Peyer's patch (tissue), 4 donors: ENCODE measurements around the gene GSTA5. TPM values are rescaled to one million over a fixed set of nuclear protein-coding genes. Genes with fewer than 3 reads are reported as not detected.
"Not testable (repeated sequence)": the region's sequence is repeated elsewhere in the genome, so short reads cannot be mapped to it uniquely, and the experiment has no call there.

Experiments
- DNase-seq, 3 donors: peaks; one replicate each; pipeline ENCODE4 v3.0.0-alpha.2; 2017 to 2019
- H3K27ac ChIP-seq, 4 donors: fragments of 200-600 bp; sonication (generic); one replicate each; pipeline ENCODE4 v1.5.1; 2016 to 2019
- H3K27me3 ChIP-seq, 2 donors: fragments of 200-600 bp; sonication (generic); one replicate each; pipeline ENCODE4 v1.5.1; 2019
- H3K36me3 ChIP-seq, 3 donors: fragments of 200-600 bp; sonication (generic); one replicate each; pipeline ENCODE4 v1.5.1; 2016 to 2019
- H3K4me1 ChIP-seq, 4 donors: fragments of 200-600 bp; sonication (generic); one replicate each; pipeline ENCODE4 v1.5.1; 2016 to 2019
- H3K4me3 ChIP-seq, 4 donors: fragments of 200-600 bp; sonication (generic); 1 replicate in 3 of 4; 2 replicates in 1 of 4; pipeline ENCODE4 v1.5.1; 2016 to 2019; ENCODE audit warnings: mild to moderate bottlenecking in 1 of 4
- H3K9me3 ChIP-seq, 4 donors: fragments of 200-600 bp; sonication (generic); one replicate each; pipeline ENCODE4 v1.5.1; 2016 to 2019; ENCODE audit warnings: mild to moderate bottlenecking in 1 of 4
- POLR2A ChIP-seq, 2 donors: fragments of 450-650 bp; IDR thresholded peaks; one replicate each; pipeline ENCODE4 v1.5.1; 2017; ENCODE audit warnings: antibody characterized with exemption in 2 of 2, mild to moderate bottlenecking in 2 of 2, moderate library complexity in 2 of 2
- total RNA-seq, 4 donors: library from RNA; depleted of rRNA; stranded (reverse); fragments of >200 nt; gene quantifications; one replicate each; pipeline ENCODE4 v1.1.0, GENCODE V29; 2016
- TF ChIP-seq, protein P1 (sequence below), 6 experiments: fragments of 450-650 bp in 4 of 6; fragments of 200-600 bp in 2 of 6; sonication (generic) in 1 of 6; IDR thresholded peaks; one replicate each; pipeline ENCODE4 v1.5.1; 2017 to 2019; ENCODE audit warnings: antibody characterized with exemption in 6 of 6, mild to moderate bottlenecking in 3 of 6, moderate library complexity in 1 of 6

GSTA5 gene
- total RNA-seq, 4 donors from 2014 or later = not detected

DNA sequence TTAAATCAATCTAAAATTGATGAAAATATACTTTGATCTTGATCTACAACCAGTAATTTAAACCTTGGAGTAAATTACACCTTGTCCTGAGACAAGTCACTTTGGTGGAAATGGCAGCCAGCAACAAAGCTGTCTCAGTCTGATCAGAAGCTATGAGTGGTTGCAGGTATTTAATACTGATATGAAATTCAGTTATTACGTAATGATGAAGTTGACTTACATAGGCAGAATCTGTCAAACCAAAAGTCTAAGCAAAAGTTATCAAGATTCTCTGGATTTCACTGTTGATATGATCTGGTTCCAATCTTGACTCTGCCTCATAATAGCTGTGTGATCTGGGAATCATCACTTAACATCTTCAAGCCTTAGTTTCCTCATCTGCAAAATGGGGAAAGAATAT lies 27.6 kb upstream of the GSTA5 start:
- H3K36me3 ChIP-seq = no peaks in the 10 kb centered on the region
- no peaks in the 10 kb centered on the region for H3K27me3 ChIP-seq
- DNase-seq = no peak
- TF ChIP-seq, protein P1, sequence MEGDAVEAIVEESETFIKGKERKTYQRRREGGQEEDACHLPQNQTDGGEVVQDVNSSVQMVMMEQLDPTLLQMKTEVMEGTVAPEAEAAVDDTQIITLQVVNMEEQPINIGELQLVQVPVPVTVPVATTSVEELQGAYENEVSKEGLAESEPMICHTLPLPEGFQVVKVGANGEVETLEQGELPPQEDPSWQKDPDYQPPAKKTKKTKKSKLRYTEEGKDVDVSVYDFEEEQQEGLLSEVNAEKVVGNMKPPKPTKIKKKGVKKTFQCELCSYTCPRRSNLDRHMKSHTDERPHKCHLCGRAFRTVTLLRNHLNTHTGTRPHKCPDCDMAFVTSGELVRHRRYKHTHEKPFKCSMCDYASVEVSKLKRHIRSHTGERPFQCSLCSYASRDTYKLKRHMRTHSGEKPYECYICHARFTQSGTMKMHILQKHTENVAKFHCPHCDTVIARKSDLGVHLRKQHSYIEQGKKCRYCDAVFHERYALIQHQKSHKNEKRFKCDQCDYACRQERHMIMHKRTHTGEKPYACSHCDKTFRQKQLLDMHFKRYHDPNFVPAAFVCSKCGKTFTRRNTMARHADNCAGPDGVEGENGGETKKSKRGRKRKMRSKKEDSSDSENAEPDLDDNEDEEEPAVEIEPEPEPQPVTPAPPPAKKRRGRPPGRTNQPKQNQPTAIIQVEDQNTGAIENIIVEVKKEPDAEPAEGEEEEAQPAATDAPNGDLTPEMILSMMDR (IDR thresholded peaks at IDR 0.05) = no peak
- no peak for TF ChIP-seq POLR2A (IDR thresholded peaks at IDR 0.05)
- H3K27ac ChIP-seq = no peak overlapping the region
- H3K4me3 ChIP-seq = no peak overlapping the region
- H3K4me1 ChIP-seq = no peaks in the 10 kb centered on the region
- no peaks in the 10 kb centered on the region for H3K9me3 ChIP-seq

DNA sequence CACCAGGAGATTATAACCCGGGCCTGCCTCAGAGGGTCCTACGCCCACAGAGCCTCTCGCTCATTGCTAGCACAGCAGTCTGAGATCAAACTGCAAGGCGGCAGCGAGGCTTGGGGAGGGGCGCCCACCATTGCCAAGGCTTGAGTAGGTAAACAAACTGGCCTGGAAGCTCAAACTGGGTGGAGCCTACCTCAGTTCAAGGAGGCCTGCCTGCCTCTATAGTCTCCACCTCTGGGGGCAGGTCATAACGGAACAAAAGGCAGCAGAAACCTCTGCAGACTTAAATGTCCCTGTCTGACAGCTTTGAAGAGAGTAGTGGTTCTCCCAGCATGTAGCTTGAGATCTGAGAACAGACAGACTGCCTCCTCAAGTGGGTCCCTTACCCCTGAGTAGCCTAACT lies 20.5 kb upstream of the GSTA5 start:
- not testable (repeated sequence) for DNase-seq

DNA sequence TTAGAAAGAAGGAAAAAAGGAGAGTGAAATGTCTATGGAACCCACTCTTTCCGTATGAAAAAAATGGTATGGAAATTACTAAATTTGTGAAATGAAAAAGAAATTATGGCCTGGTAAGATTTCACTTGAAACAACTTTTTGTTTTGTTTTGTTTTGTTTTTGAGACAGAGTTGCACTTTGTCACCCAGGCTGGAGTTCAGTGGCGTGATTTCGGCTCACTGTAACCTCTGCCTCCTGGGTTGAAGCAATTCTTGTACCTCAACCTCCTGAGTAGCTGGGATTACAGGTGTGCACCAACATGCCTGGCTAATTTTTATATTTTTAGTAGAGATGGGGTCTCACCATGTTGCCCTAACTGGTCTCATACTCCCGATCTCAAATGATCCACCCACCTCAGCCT lies 17.8 kb upstream of the GSTA5 start:
- Histone ChIP-seq H3K27ac (no peak overlapping the region), H3K36me3 (no peaks in the 10 kb centered on the region), H3K9me3 (no peaks in the 10 kb centered on the region), H3K4me3 (no peak overlapping the region), H3K27me3 (no peaks in the 10 kb centered on the region), H3K4me1 (no peaks in the 10 kb centered on the region)
- DNase-seq = no peak
- no peak for TF ChIP-seq POLR2A (IDR thresholded peaks at IDR 0.05)
- TF ChIP-seq, protein P1 (IDR thresholded peaks at IDR 0.05) = no peak

More for the DNA sequence above, 20.5 kb upstream of the GSTA5 start:
- H3K9me3 ChIP-seq, H3K27ac ChIP-seq, H3K4me3 ChIP-seq, H3K4me1 ChIP-seq, H3K36me3 ChIP-seq, H3K27me3 ChIP-seq: not testable (repeated sequence)

DNA sequence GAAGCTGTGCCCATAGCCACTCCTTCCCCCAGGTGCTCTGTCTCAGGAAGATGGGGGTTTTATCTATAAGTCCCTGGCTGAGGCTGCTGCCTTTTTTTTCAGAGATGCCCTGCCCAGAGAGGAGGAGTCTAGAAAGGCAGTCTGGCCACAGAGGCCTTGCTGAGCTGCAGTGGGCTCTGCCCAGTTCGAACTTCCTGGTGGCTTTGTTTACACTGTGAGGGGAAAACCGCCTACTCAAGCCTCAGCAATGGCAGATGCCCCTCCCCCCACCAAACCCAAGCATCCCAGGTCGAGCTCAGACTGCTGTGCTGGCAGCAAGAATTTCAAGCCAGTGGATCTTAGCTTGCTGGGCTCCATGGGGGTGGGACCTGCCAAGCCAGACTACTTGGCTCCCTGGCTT lies 15.5 kb upstream of the GSTA5 start:
- H3K4me3 ChIP-seq, H3K4me1 ChIP-seq, H3K9me3 ChIP-seq, H3K36me3 ChIP-seq, H3K27ac ChIP-seq, DNase-seq, H3K27me3 ChIP-seq: not testable (repeated sequence)

DNA sequence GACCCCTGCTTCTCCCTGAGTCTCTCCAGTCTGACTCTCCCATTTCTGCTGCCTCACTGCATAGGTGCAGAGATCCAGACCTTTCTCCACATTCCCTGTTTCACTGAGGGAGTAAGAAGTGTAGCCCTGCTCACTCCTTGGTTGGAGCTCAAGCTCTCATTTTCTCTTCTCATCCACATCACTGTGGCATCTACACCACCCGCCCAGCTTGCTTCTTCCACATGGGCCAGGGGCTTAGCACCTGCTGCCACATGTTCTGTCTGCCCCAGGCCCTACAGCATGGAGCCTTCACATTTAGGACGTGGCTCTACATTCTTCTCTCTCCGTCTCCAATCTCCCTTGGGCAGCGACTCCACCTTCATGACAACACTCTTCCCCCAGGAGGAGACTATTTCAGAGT lies 8.5 kb upstream of the GSTA5 start:
- DNase-seq = no peak
- H3K4me1 ChIP-seq = peaks cover 0 to 4% (median 0%) of the 10 kb centered on the region in 4 donors
- H3K27me3 ChIP-seq = no peaks in the 10 kb centered on the region
- TF ChIP-seq, protein P1 (IDR thresholded peaks at IDR 0.05) = no peak
- TF ChIP-seq POLR2A (IDR thresholded peaks at IDR 0.05) = no peak
- H3K9me3 ChIP-seq = no peaks in the 10 kb centered on the region
- H3K36me3 ChIP-seq = no peaks in the 10 kb centered on the region
- no peak overlapping the region for H3K27ac ChIP-seq
- H3K4me3 ChIP-seq = no peak overlapping the region

DNA sequence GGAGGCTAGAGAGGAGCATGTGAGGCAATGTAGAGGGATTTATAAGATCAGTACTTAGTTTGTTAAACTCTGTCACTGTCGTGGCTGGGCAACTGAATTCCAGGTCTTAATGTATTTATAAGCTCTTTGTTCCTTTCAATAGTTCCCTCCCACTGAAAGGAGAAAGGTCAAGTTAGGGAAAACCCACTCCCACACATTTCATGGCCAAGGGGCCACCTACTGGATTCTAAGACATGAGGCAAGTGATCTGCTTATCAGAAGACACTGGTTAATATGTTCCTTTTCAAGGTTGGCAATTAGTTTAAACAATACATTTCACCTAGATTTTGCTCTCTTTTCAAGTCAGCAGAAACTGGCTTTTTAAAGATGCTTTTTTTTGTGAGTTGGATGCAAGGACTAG lies 5.4 kb upstream of the GSTA5 start:
- Histone ChIP-seq H3K36me3 (no peaks in the 10 kb centered on the region), H3K4me1 (peaks cover 0 to 4% (median 0%) of the 10 kb centered on the region in 4 donors), H3K27ac (no peak overlapping the region), H3K9me3 (no peaks in the 10 kb centered on the region), H3K4me3 (no peak overlapping the region), H3K27me3 (no peaks in the 10 kb centered on the region)
- no peak for DNase-seq
- TF ChIP-seq POLR2A (IDR thresholded peaks at IDR 0.05) = no peak
- TF ChIP-seq, protein P1 (IDR thresholded peaks at IDR 0.05) = no peak

DNA sequence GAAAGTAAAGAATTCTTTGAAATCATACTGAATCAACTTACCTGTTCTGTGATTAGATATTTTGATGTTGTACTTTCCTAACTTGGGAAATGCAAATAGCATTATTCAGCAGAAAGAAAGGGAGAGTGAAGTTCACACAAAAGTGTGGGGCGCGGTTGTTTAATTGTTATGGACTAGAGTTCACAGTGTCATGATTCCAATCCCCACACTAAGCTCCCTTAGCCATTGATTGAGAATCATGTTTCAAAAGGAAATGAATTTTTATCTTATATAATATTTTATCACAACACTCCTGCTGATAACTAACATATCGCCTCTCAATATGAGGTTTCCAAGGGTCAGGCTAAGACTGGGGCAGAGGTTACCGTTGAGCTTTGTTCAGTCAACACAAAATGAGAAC lies 3.0 kb upstream of the GSTA5 start:
- no peak overlapping the region for H3K4me3 ChIP-seq
- no peaks in the 10 kb centered on the region for H3K36me3 ChIP-seq
- TF ChIP-seq POLR2A (IDR thresholded peaks at IDR 0.05) = no peak
- TF ChIP-seq, protein P1 (IDR thresholded peaks at IDR 0.05) = no peak
- H3K4me1 ChIP-seq = peaks cover 0 to 4% (median 0%) of the 10 kb centered on the region in 4 donors
- H3K27me3 ChIP-seq = no peaks in the 10 kb centered on the region
- H3K27ac ChIP-seq = no peak overlapping the region
- H3K9me3 ChIP-seq = no peaks in the 10 kb centered on the region
- DNase-seq = peak in 1 of 3 donors; percentile 55
